Duodenal mucosa (tissue), 2 donors: ENCODE results near the gene MAGEB17.
"Not testable (repeated sequence)": the region's sequence is repeated elsewhere in the genome, so short reads cannot be mapped to it uniquely, and the experiment has no call there.

Experiments used
- H3K27ac ChIP-seq: one replicate; pipeline ENCODE4 v1.7.0; 2013; ENCODE audit warnings: low read depth, low read length
- H3K27me3 ChIP-seq, 2 donors: one replicate each; pipeline ENCODE4 v1.7.0; 2013; ENCODE audit warnings: low read length in 2 of 2, control low read depth in 1 of 2; ENCODE audit not compliant: insufficient read depth in 2 of 2, control insufficient read depth in 1 of 2
- H3K36me3 ChIP-seq, 2 donors: one replicate each; pipeline ENCODE4 v1.7.0; 2013; ENCODE audit warnings: low read length in 2 of 2, control low read depth in 1 of 2; ENCODE audit not compliant: insufficient read depth in 2 of 2, control insufficient read depth in 1 of 2
- H3K4me1 ChIP-seq, 2 donors: one replicate each; pipeline ENCODE4 v1.7.0; 2013; ENCODE audit warnings: low read length in 2 of 2, control low read depth in 1 of 2; ENCODE audit not compliant: insufficient read depth in 2 of 2, control insufficient read depth in 1 of 2
- H3K4me3 ChIP-seq, 2 donors: one replicate each; pipeline ENCODE4 v1.7.0; 2013; ENCODE audit warnings: low read length in 2 of 2, low read depth in 1 of 2
- H3K9ac ChIP-seq, 2 donors: one replicate each; pipeline ENCODE4 v1.7.0; 2013; ENCODE audit warnings: low read length in 2 of 2, low read depth in 1 of 2
- H3K9me3 ChIP-seq, 2 donors: one replicate each; pipeline ENCODE4 v1.7.0; 2013; ENCODE audit warnings: low read length in 2 of 2, control low read depth in 1 of 2; ENCODE audit not compliant: control insufficient read depth in 1 of 2

MAGEB17 gene

GRCh38 chrX:16175329-16176061 lies 8.2 kb downstream of the MAGEB17 start:
- Histone ChIP-seq H3K9me3 (no peaks in the 10 kb centered on the region), H3K4me3 (no peak overlapping the region), H3K27me3 (no peaks in the 10 kb centered on the region), H3K27ac (no peak overlapping the region), H3K9ac (no peak overlapping the region), H3K4me1 (no peaks in the 10 kb centered on the region), H3K36me3 (no peaks in the 10 kb centered on the region)

DNA sequence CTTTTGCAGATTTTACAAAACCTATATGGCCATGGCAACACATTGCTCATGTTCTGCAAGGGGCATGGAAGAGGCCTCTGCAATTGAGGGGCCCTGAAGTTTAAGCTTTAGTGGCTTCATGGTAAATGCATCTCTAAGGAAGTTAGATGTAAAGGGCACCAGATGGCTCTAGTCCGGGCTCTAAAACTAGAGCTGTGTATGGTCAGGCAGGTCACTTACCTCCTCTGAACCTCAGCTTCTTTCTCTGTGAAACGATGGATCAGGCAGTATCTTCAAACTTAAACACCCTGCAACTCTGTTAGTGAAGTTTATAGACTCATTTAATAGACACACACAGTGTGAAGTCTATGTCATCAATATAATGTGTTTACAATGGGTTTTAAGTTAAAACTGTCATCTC lies 10.0 kb downstream of the MAGEB17 start:
- no peaks in the 10 kb centered on the region for H3K4me1 ChIP-seq
- no peak overlapping the region for H3K9ac ChIP-seq
- no peaks in the 10 kb centered on the region for H3K9me3 ChIP-seq
- H3K27ac ChIP-seq = no peak overlapping the region
- no peak overlapping the region for H3K4me3 ChIP-seq
- H3K36me3 ChIP-seq = no peaks in the 10 kb centered on the region
- no peaks in the 10 kb centered on the region for H3K27me3 ChIP-seq

- not testable (repeated sequence) for H3K36me3 ChIP-seq
Observed at GRCh38 chrX:16183843-16184242, 16.6 kb downstream of the MAGEB17 start.

GRCh38 chrX:16185725-16186136 lies 18.4 kb downstream of the MAGEB17 start:
- Histone ChIP-seq H3K9ac (no peak overlapping the region), H3K9me3 (no peaks in the 10 kb centered on the region), H3K4me3 (no peak overlapping the region), H3K27me3 (no peaks in the 10 kb centered on the region), H3K36me3 (no peaks in the 10 kb centered on the region), H3K27ac (no peak overlapping the region), H3K4me1 (no peaks in the 10 kb centered on the region)

More at GRCh38 chrX:16183843-16184242, 16.6 kb downstream of the MAGEB17 start:
- H3K9me3 ChIP-seq, H3K4me3 ChIP-seq, H3K9ac ChIP-seq, H3K4me1 ChIP-seq, H3K27ac ChIP-seq, H3K27me3 ChIP-seq: not testable (repeated sequence)

DNA sequence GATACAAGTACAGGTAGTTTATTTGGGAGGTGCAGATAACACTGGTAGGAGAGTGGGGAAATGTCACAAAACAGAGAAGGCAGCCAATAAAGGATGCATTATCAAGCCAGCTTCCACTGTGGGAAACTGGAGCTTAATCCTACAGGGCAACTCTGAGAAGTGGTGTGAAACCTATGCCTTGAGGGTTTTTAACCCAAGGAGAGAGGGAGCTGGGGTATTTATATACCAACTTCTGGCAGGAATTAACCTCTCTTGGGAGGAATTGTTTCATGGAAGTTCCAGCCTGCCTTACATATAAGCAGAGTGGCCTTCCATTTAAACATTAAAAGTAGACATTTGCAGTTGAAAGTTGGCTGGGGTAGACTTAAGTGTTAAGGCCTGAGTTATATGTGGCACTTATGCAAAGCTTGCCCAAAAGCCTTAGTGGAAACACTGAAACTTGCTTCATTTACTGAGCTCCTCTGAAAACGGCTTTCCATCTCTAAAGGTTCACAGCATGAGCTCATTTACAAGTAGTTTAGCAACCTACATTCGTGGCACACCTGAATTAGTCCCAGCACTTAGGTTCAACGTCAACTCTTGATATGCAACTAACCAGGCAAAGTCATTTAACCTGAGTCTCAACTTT lies 19.2 kb downstream of the MAGEB17 start:
- Histone ChIP-seq H3K4me1 (no peaks in the 10 kb centered on the region), H3K36me3 (no peaks in the 10 kb centered on the region), H3K9me3 (no peaks in the 10 kb centered on the region), H3K27me3 (no peaks in the 10 kb centered on the region), H3K27ac (no peak overlapping the region), H3K9ac (no peak overlapping the region), H3K4me3 (no peak overlapping the region)

DNA sequence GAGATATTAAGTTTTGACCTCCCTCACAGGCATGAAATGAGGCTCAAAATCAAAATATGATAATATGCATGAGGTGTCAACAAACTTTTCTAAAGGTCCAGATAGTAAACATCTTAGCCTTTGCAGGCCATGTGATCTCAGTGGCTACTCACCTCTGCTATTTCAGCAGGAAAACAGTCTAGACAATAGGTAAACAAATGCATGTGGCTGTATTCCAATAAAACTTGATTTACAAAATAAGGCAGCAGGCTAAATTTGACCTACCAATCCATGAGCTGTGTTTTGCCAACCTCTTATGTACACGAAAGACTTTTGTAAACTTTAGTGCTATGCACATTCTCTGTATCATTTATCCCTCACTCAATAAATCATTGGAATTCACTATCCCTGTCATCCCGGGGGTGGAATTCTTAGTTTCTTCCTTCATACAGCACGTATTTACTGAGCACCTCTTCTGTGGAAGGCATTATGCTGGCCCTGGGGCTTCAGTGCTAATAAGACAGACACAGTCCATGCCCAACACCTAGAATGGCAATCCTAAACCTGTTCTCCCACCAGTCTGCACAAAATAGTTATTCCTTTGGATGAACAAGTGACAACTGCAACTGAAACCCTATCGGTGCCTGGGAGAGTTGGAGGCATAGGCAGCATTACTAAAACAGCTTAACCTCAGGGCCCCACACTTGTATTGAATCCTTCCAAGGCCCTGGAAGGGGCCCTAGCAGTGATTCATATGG lies 19.9 kb downstream of the MAGEB17 start:
- H3K4me1 ChIP-seq = no peaks in the 10 kb centered on the region
- H3K4me3 ChIP-seq = no peak overlapping the region
- no peak overlapping the region for H3K9ac ChIP-seq
- no peaks in the 10 kb centered on the region for H3K36me3 ChIP-seq
- H3K27ac ChIP-seq = no peak overlapping the region
- H3K27me3 ChIP-seq = no peaks in the 10 kb centered on the region
- H3K9me3 ChIP-seq = no peaks in the 10 kb centered on the region

DNA sequence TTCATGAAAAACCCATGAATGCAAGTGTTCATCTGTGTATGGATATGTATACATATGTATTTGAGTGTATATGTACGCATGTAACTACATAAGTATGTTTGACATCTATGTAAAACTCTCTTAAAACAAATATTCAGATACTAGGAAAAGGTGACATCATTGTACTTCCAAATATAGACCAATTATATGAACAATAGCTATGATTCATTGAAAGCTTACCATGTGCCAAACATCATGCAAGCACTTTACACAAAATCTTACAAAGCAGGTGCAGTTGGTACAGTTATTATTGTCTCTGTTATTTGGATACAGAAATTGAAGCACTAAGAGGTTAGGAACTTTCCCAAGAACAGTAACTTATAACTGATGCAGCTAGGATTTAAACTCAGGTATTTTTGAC lies 21.4 kb downstream of the MAGEB17 start:
- H3K36me3 ChIP-seq = no peaks in the 10 kb centered on the region

DNA sequence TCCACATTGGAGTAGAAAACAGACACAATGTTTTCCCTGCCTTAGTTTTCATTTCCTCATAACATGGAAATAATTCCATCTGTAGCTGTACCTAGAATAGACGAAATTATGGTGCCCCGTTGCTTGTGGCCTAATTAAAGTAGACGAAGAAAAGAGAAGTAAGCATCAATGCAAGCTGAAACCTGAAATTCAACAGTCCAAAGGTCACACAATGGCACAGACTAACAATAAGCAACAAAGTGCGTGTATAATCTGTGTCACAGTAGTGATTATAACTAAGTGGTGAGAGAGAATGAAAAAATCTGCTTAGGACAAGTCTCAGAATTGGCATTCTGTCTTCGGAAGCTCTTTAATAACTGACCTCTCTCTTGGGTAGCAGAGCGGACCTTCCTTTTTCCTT lies 24.3 kb downstream of the MAGEB17 start:
- H3K4me3 ChIP-seq = no peak overlapping the region
- H3K27me3 ChIP-seq = no peaks in the 10 kb centered on the region

More for the DNA sequence above, 21.4 kb downstream of the MAGEB17 start:
- no peaks in the 10 kb centered on the region for H3K4me1 ChIP-seq
- H3K4me3 ChIP-seq = no peak overlapping the region
- H3K9ac ChIP-seq = no peak overlapping the region
- no peaks in the 10 kb centered on the region for H3K9me3 ChIP-seq
- no peaks in the 10 kb centered on the region for H3K27me3 ChIP-seq
- no peak overlapping the region for H3K27ac ChIP-seq

DNA sequence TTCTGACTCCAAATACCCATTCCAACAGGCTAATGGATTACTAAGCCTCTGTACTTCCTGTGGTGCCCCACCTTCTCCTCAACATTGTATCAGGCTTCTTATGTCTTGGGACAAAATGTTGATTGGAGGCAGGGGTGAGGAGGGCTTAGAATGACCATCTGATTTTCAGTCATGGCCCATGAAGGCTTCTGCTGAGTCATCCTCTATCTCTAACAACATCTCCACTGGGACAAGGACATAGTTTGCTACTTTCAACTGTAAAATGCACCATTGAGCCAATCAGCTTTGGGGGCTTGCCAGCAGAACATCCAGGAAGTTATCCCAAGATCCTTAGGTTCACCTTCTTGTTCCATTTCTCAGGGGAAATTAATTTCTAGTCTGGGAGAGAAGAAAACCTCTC lies 29.5 kb downstream of the MAGEB17 start:
- H3K27me3 ChIP-seq = no peaks in the 10 kb centered on the region
- H3K4me1 ChIP-seq = no peaks in the 10 kb centered on the region
- H3K9me3 ChIP-seq = no peaks in the 10 kb centered on the region
- H3K9ac ChIP-seq = no peak overlapping the region
- no peaks in the 10 kb centered on the region for H3K36me3 ChIP-seq
- H3K4me3 ChIP-seq = no peak overlapping the region
- H3K27ac ChIP-seq = no peak overlapping the region

More for the DNA sequence above, 24.3 kb downstream of the MAGEB17 start:
- H3K4me1 ChIP-seq = no peaks in the 10 kb centered on the region
- no peak overlapping the region for H3K27ac ChIP-seq
- no peaks in the 10 kb centered on the region for H3K9me3 ChIP-seq
- H3K36me3 ChIP-seq = no peaks in the 10 kb centered on the region
- no peak overlapping the region for H3K9ac ChIP-seq

DNA sequence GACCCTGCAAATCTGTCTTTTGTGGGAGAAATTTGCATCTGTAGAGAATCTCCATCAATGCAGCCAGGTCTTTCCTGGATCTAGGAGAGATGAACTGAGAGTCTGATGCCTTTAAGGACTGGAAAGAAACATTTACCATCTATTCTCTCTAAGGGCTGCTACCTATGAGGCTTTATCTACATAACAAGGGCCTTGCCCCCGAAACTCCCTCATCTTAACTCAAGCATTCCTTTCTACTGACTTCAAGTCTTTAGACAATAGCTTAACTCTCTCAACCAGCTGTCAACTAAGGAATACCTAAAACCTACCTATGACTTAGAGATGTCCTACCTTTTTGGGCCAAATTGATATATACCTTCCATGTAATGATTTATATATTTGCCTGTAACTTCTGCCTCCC lies 32.1 kb downstream of the MAGEB17 start:
- Histone ChIP-seq H3K4me1 (no peaks in the 10 kb centered on the region), H3K36me3 (no peaks in the 10 kb centered on the region), H3K27me3 (no peaks in the 10 kb centered on the region), H3K4me3 (no peak overlapping the region), H3K9me3 (no peaks in the 10 kb centered on the region), H3K9ac (no peak overlapping the region), H3K27ac (no peak overlapping the region)
